PC-3 (cell line): ENCODE data around the gene KIF5A. TPM values are rescaled to one million over a fixed set of nuclear protein-coding genes. Genes with fewer than 3 reads are reported as not detected.

ENCODE experiments used
- ATAC-seq: fragments of 200-7000 bp; cut with Tn5 transposase; 2 replicates; pipeline ENCODE4 v1.9.1; 2020; ENCODE audit warnings: mild to moderate bottlenecking, moderate library complexity
- BruUV-seq: library from RNA; stranded (reverse); fragments of 400-500 nt; replicated peaks from 2 replicates; lab custom pipeline; 2021; lab: Mats Ljungman, UMichigan
- CTCF ChIA-PET: fragments of 300-600 bp; sonication (Branson Sonifier 250); formaldehyde crosslinking; loops from one replicate; lab custom pipeline; 2022; ENCODE audit warnings: antibody characterized with exemption; lab: Charles Lee
- POLR2A ChIA-PET: fragments of 300-600 bp; sonication (Branson Sonifier 250); formaldehyde crosslinking; loops from one replicate; lab custom pipeline; 2022; ENCODE audit warnings: antibody characterized with exemption; ENCODE audit not compliant: unreplicated experiment; lab: Charles Lee
- DNase-seq: peaks from one replicate; pipeline ENCODE4 v3.0.0-alpha.2; 2015
- H2AFZ ChIP-seq: fragments of 300-600 bp; sonication (generic); 2 replicates; pipeline ENCODE4 v1.6.0; 2016; ENCODE audit warnings: antibody characterized with exemption, low read length
- H3F3A ChIP-seq: fragments of 300-600 bp; sonication (generic); one replicate; pipeline ENCODE4 v1.6.0; 2017; ENCODE audit warnings: antibody characterized with exemption, low read length, control low read depth, mild to moderate bottlenecking; ENCODE audit not compliant: unreplicated experiment
- H3K27ac ChIP-seq: fragments of 300-600 bp; sonication (generic); 2 replicates; pipeline ENCODE4 v1.5.1; 2016; ENCODE audit warnings: mild to moderate bottlenecking, low read length
- H3K27me3 ChIP-seq: fragments of 300-600 bp; sonication (generic); 2 replicates; pipeline ENCODE4 v1.6.1; 2016; ENCODE audit warnings: low read length, mixed read lengths
- H3K36me3 ChIP-seq: fragments of 300-600 bp; sonication (generic); 2 replicates; pipeline ENCODE4 v1.6.1; 2016; ENCODE audit warnings: low read depth, mixed run types, low read length, mixed read lengths
- H3K4me1 ChIP-seq: fragments of 300-600 bp; sonication (generic); 2 replicates; pipeline ENCODE4 v1.5.1; 2016; ENCODE audit warnings: low read length; ENCODE audit not compliant: insufficient read depth
- H3K4me2 ChIP-seq: fragments of 300-600 bp; sonication (generic); 2 replicates; pipeline ENCODE4 v1.6.0; 2016; ENCODE audit warnings: low read length
- H3K4me3 ChIP-seq: fragments of 300-600 bp; sonication (generic); 2 replicates; pipeline ENCODE4 v1.5.1; 2016; ENCODE audit warnings: mild to moderate bottlenecking, low read length, mixed read lengths
- H3K79me2 ChIP-seq: fragments of 300-600 bp; sonication (generic); 2 replicates; pipeline ENCODE4 v1.6.1; 2017; ENCODE audit warnings: low read length, mixed read lengths
- H3K9ac ChIP-seq: fragments of 300-600 bp; sonication (generic); 2 replicates; pipeline ENCODE4 v1.6.0; 2016; ENCODE audit warnings: mild to moderate bottlenecking, low read length
- H3K9me2 ChIP-seq: fragments of 300-600 bp; sonication (generic); replicated peaks from 2 replicates; pipeline ENCODE4 v1.6.1; 2016; ENCODE audit warnings: mixed run types, low read length, mixed read lengths
- H3K9me3 ChIP-seq: fragments of 300-600 bp; sonication (generic); 2 replicates; pipeline ENCODE4 v1.6.1; 2016; ENCODE audit warnings: low read length, mixed read lengths
- H4K20me1 ChIP-seq: fragments of 300-600 bp; sonication (generic); 2 replicates; pipeline ENCODE4 v1.6.1; 2016; ENCODE audit warnings: low read length, mixed read lengths
- CTCF ChIP-seq: fragments of 300-600 bp; sonication (generic); conservative IDR thresholded peaks from 2 replicates; pipeline ENCODE4 v1.5.1; 2017; ENCODE audit warnings: antibody characterized with exemption, low read depth, mild to moderate bottlenecking, low read length
- EZH2 ChIP-seq: fragments of 300-600 bp; sonication (generic); IDR thresholded peaks from one replicate; pipeline ENCODE4 v1.6.1; 2017; ENCODE audit warnings: antibody characterized with exemption, mild to moderate bottlenecking, low read length; ENCODE audit not compliant: unreplicated experiment
- EZH2phosphoT487 ChIP-seq: fragments of 300-600 bp; sonication (generic); IDR thresholded peaks from 2 replicates; pipeline ENCODE4 v1.6.1; 2018; ENCODE audit warnings: mild to moderate bottlenecking, antibody characterized with exemption, low read length, borderline replicate concordance
- intact Hi-C: fragments of 100-400 bp; cut with micrococcal nuclease; formaldehyde crosslinking; loops from 2 replicates; pipeline ENCODE4 v1.9.0; 2023
- total RNA-seq: library from RNA; depleted of rRNA; stranded (reverse); fragments of >200 nt; gene quantifications from 2 replicates; pipeline ENCODE4 v1.2.3, GENCODE V29; 2014

The KIF5A gene
- total RNA-seq, 1 experiment from 2014 or later: not detected

- Histone ChIP-seq H3K4me1 (peaks cover 4% of the 10 kb centered on the region), H3K36me3 (no peaks in the 10 kb centered on the region), H3K4me3 (no peak overlapping the region), H3K4me2 (no peak overlapping the region), H3K27ac (no peak overlapping the region), H3K9ac (no peak overlapping the region), H3K27me3 (no peaks in the 10 kb centered on the region), H3F3A (no peaks in the 10 kb centered on the region), H3K9me3 (no peaks in the 10 kb centered on the region), H4K20me1 (no peaks in the 10 kb centered on the region), H3K9me2 (no peaks in the 10 kb centered on the region), H3K79me2 (no peaks in the 10 kb centered on the region), H2AFZ (no peak overlapping the region)
- ChIA-PET CTCF (interaction anchor here (1.0 kb wide), 1 partner anchor 9 kb away, joined by 5 read pairs; no protein-coding TSS in a partner anchor), POLR2A (no interaction called here)
- ATAC-seq: no peak
- no peak for DNase-seq
- TF ChIP-seq EZH2phosphoT487: no peak
- TF ChIP-seq EZH2: no peak
- TF ChIP-seq CTCF: no peak
- BruUV-seq: no TSS peak
- intact Hi-C loops: no loop called here
These were observed 25.0 kb downstream of the KIF5A start for GRCh38 chr12:57574795-57575194.

GRCh38 chr12:57575771-57576612, 26.1 kb downstream of the KIF5A start:
- Histone ChIP-seq H3K36me3 (no peaks in the 10 kb centered on the region), H2AFZ (no peak overlapping the region), H3K9me3 (no peaks in the 10 kb centered on the region), H4K20me1 (no peaks in the 10 kb centered on the region), H3K4me2 (no peak overlapping the region), H3F3A (no peaks in the 10 kb centered on the region), H3K27me3 (no peaks in the 10 kb centered on the region), H3K4me3 (no peak overlapping the region), H3K4me1 (peaks cover 9% of the 10 kb centered on the region), H3K9ac (no peak overlapping the region), H3K9me2 (no peaks in the 10 kb centered on the region), H3K27ac (no peak overlapping the region), H3K79me2 (no peaks in the 10 kb centered on the region)
- ChIA-PET CTCF (interaction anchor here (1.0 kb wide), 1 partner anchor 8 kb away, joined by 5 read pairs; no protein-coding TSS in a partner anchor), POLR2A (interaction anchor here (0.6 kb wide), 1 partner anchor 90 kb away, joined by 3 read pairs; no protein-coding TSS in a partner anchor)
- intact Hi-C loops: no loop called here
- ATAC-seq (no peak), DNase-seq (no peak)
- BruUV-seq: no TSS peak
- TF ChIP-seq CTCF (no peak), EZH2phosphoT487 (no peak), EZH2 (no peak)

- Histone ChIP-seq H3K9ac (no peak overlapping the region), H3K27me3 (no peaks in the 10 kb centered on the region), H3K4me2 (no peak overlapping the region), H3K27ac (no peak overlapping the region), H3K4me3 (no peak overlapping the region), H3K4me1 (peaks cover 9% of the 10 kb centered on the region), H4K20me1 (no peaks in the 10 kb centered on the region), H3K9me3 (no peaks in the 10 kb centered on the region), H3K36me3 (no peaks in the 10 kb centered on the region), H3K79me2 (no peaks in the 10 kb centered on the region), H3K9me2 (no peaks in the 10 kb centered on the region), H2AFZ (no peak overlapping the region), H3F3A (no peaks in the 10 kb centered on the region)
- ATAC-seq (no peak), DNase-seq (peak; percentile 22)
- POLR2A ChIA-PET: no interaction called here
- no TSS peak for BruUV-seq
- CTCF ChIA-PET: no interaction called here
- intact Hi-C loops: no loop called here
- no peak for TF ChIP-seq EZH2phosphoT487
- no peak for TF ChIP-seq CTCF
- TF ChIP-seq EZH2: no peak
These were observed 26.8 kb downstream of the KIF5A start for GRCh38 chr12:57576613-57577160.
